Measurements from ENCODE around the gene LRRC8D. TPM values are rescaled to one million over a fixed set of nuclear protein-coding genes. Genes with fewer than 3 reads are reported as not detected.

LRRC8D gene
- total RNA-seq, 1 donor from 2014 or later = 6.2 TPM

- intact Hi-C loops (cut with DNase I) = loop anchor here (5.0 kb wide), 1 partner anchor 54 kb away; no protein-coding TSS in a partner anchor
- DNase-seq (ENCODE audit: missing footprints) = no peak
- ATAC-seq = no peak
These were observed 80.2 kb downstream of the LRRC8D start for GRCh38 chr1:89900791-89901708.

GRCh38 chr1:89901957-89902669 lies 81.3 kb downstream of the LRRC8D start:
- ATAC-seq = no peak
- no peak for DNase-seq (ENCODE audit: missing footprints)
- intact Hi-C loops (cut with DNase I) = loop anchor here (5.0 kb wide), 1 partner anchor 55 kb away; no protein-coding TSS in a partner anchor

DNA sequence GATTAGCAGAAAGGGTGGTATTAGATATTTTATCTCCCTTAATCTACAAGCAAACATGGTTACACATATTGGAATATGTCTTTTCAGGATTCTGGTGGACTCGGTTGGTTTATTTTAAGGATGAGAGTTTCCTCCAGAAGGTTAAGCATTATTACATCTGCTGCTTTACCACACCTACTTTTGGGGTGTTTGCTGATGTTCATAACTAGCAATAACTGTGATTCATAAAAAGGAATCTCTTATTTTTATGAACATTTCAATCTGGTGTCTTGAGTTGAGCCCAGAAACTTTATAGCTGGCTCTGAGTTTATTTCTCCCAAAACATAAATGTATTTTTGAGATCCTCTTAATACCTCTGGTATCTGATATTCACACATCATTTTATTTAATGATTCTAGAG lies 82.7 kb downstream of the LRRC8D start:
- no peak for DNase-seq (ENCODE audit: missing footprints)
- intact Hi-C loops (cut with DNase I) = loop anchor here (5.0 kb wide), 1 partner anchor 56 kb away; no protein-coding TSS in a partner anchor
- ATAC-seq = no peak

GRCh38 chr1:89904219-89904980 lies 83.6 kb downstream of the LRRC8D start:
- intact Hi-C loops (cut with DNase I) = loop anchor here (5.0 kb wide), 1 partner anchor 57 kb away; no protein-coding TSS in a partner anchor
- ATAC-seq = no peak
- no peak for DNase-seq (ENCODE audit: missing footprints)

GRCh38 chr1:89905395-89906058 lies 84.7 kb downstream of the LRRC8D start:
- no peak for DNase-seq (ENCODE audit: missing footprints)

DNA sequence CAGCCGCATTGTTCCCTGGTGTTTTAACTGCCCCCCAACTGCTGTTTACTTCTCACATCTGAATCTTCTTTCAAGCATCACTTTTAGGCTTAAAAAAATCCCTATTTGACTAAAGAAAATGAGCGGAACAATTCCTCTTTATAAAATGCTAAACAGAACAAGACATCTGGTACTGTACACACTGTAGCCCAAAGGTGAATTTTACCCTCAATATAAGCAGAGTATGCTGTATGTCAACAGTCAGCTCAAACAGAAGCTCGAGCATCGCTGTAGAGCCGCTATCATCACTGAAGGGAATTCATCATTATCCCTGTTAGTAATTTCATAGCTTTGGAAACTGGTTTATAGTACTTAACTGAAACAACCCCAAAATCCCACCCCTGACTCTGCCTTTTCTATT lies 85.3 kb downstream of the LRRC8D start:
- ATAC-seq (no peak), DNase-seq (ENCODE audit: missing footprints) (no peak)
- intact Hi-C loops (cut with DNase I) = no loop called here

More at GRCh38 chr1:89905395-89906058, 84.7 kb downstream of the LRRC8D start:
- intact Hi-C loops (cut with DNase I) = no loop called here
- no peak for ATAC-seq

- intact Hi-C loops (cut with DNase I) = no loop called here
- DNase-seq (ENCODE audit: missing footprints) = no peak
- ATAC-seq = no peak
These were observed 86.9 kb downstream of the LRRC8D start for GRCh38 chr1:89907727-89908212.

DNA sequence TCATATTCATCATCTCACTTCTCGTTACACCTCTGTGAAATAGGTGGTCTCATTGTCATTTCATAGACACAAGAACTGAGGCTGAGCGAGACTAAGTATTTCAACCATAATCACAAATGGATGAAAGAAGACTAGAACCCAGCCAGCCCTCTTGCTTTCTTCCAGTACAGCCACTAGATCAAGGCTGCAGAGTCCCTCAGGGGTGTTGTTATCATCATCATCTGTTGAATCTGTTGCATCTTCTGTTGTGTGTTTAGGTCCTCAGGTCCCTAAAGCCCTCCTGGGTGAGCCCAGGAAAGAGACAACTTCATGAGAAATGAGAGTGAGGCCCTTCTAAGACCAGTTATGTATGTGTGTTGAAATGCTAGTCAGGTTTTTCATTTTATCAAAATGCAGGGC lies 87.4 kb downstream of the LRRC8D start:
- no peak for DNase-seq (ENCODE audit: missing footprints)
- intact Hi-C loops (cut with DNase I) = no loop called here
- ATAC-seq = no peak

DNA sequence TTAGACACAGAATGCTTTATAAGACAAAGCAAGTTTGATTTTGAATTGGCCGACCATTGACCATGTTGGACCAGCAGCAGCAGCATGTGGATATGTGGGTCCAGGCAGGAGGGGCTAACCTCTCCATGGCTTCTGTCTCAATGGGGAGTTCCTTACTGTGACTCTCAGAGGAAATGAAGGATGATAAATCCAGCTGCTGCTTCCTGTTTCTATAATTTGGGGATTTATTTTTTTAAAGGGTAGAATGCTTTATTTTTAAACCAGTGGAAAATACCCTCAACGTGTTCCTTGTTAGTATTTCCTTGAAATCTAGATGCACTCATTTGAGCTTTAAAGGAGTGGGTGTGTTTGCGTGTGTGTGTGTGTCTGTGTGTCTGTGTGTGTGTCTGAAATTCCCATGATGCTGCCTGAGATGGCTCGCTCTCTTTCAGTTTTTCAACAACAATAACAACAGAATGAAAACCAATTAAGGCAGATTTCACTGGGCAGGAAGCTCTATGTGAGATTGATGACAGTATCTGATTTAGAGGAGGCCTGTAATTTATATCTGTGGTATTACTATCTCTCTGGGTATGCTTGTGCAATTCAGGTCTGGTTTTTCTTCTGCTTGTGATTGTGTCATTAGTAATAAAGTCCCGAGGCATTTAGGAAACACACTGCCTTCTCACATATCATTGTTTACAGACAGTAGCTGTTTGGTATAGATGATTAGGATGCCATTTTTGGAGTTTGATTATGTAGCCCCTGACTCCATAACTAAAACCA lies 88.0 kb downstream of the LRRC8D start:
- DNase-seq (ENCODE audit: missing footprints) (no peak), ATAC-seq (peak; percentile 70)
- intact Hi-C loops (cut with DNase I) = no loop called here

- DNase-seq (ENCODE audit: missing footprints) = no peak
- no peak for ATAC-seq
- intact Hi-C loops (cut with DNase I) = loop anchor here (5.0 kb wide), 1 partner anchor 38 kb away; no protein-coding TSS in a partner anchor
These were observed 89.4 kb downstream of the LRRC8D start for GRCh38 chr1:89910268-89910667.

DNA sequence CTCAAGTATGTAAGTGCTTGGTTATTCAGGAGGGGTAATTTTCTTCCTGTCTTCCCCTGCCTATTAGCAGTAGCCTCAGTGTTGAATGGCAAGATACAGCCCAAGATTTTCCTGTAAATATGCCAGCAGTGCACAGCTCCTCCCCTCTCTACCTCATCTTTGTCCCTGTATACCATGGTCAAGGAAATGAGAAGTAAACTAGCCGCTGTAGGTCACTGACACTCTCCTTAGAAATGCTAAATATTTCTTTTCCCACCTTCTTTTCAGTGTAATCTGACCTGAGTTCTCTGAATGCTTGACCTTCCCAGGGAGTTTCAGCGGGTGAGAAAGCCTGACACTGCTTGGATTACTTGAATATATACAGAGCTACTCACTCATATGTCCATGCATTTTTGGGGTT lies 89.9 kb downstream of the LRRC8D start:
- no peak for ATAC-seq
- intact Hi-C loops (cut with DNase I) = loop anchor here (5.0 kb wide), 1 partner anchor 38 kb away; no protein-coding TSS in a partner anchor

DNA sequence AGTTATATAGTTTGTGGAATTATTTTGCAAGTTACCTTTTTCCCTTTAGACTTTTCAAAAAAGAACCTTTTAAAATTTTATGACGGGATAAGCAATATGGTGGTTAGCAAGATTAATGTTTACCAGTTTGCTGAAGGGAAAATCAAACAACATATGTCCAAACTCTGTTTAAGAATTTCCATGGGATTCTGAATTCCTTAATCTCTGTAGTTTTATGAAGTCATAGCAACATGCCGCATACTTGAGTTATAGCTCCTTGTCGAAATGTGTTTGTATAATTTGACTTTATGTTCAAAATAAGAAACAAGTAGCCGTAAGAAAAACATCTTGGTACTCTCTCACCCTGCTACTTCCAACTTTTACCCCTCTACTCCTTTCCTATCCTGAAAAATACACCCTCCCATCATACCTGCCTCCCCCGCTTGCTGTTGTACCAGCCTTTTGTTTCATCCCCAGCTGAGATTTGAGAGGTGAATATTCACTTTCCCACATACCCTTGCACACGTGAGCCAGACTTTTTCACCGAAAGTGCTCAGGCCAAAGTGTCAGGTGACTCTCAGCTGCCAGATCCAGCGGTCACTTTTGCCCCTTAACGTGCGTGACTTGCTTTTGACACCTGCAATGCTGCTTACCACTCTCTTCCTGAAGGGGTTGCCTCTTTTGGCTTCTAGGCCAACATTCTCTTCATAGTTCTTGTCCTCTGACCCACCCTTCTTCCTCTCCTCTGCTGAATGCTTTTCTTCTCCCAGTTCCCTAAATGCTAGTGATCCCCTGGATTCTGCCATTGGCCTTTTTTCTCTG lies 90.6 kb downstream of the LRRC8D start:
- DNase-seq (ENCODE audit: missing footprints) (no peak), ATAC-seq (no peak)
- intact Hi-C loops (cut with DNase I) = loop anchor here (5.0 kb wide), 1 partner anchor 39 kb away; no protein-coding TSS in a partner anchor

More for the DNA sequence above, 89.9 kb downstream of the LRRC8D start:
- DNase-seq (ENCODE audit: missing footprints) = no peak

- intact Hi-C loops (cut with DNase I) = loop anchor here (5.0 kb wide), 1 partner anchor 40 kb away; no protein-coding TSS in a partner anchor
- no peak for ATAC-seq
- DNase-seq (ENCODE audit: missing footprints) = no peak
These were observed 91.2 kb downstream of the LRRC8D start for GRCh38 chr1:89912073-89912472.

- ATAC-seq = no peak
- DNase-seq (ENCODE audit: missing footprints) = no peak
- intact Hi-C loops (cut with DNase I) = loop anchor here (5.0 kb wide), 1 partner anchor 41 kb away; no protein-coding TSS in a partner anchor
These were observed 92.7 kb downstream of the LRRC8D start for GRCh38 chr1:89913353-89914095.

DNA sequence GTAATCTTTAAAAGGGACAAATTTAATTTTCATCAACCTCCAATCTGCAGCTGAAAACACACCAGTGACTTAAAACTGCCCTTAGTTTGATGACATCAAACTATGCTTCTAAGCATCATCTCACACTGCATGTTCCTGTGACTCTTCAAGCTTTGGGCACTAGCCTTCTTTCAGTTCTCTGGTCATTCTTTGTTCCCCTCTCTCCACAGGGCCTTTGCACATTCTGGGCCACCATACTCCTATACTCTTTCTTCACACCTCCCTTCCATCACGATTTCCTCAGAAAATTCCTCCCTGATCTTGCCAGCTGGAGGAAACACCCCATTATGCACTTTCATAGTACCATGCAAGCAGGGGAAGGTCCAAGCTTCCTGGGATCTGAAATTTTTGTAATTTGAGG lies 96.5 kb downstream of the LRRC8D start:
- DNase-seq (ENCODE audit: missing footprints) = no peak
- ATAC-seq = no peak
- intact Hi-C loops (cut with DNase I) = no loop called here

Data from Right ventricle myocardium inferior (tissue), 1 donor.